Muscle of leg (tissue), 11 donors: ENCODE results near the gene SLC30A10. TPM values are rescaled to one million over a fixed set of nuclear protein-coding genes. Genes with fewer than 3 reads are reported as not detected.
A peak's percentile ranks its signal among the peaks of the same experiment; 100 is the strongest.
"Not testable (repeated sequence)": the region's sequence is repeated elsewhere in the genome, so short reads cannot be mapped to it uniquely, and the experiment has no call there.

Experiments
- DNase-seq: peaks from one replicate; pipeline ENCODE4 v3.0.0; 2013
- H3K27ac ChIP-seq: one replicate; pipeline ENCODE4 v1.5.1; 2013; ENCODE audit warnings: mild to moderate bottlenecking, low read length, control low read depth
- H3K27me3 ChIP-seq: one replicate; pipeline ENCODE4 v1.6.1; 2013; ENCODE audit warnings: low read length; ENCODE audit not compliant: control insufficient read depth, insufficient read depth
- H3K36me3 ChIP-seq: one replicate; pipeline ENCODE4 v1.6.1; 2013; ENCODE audit warnings: low read length; ENCODE audit not compliant: control insufficient read depth, insufficient read depth
- H3K4me1 ChIP-seq: one replicate; pipeline ENCODE4 v1.6.1; 2013; ENCODE audit warnings: low read length; ENCODE audit not compliant: control insufficient read depth, insufficient read depth
- H3K4me3 ChIP-seq: one replicate; pipeline ENCODE4 v1.5.1; 2013; ENCODE audit warnings: low read length, control low read depth
- H3K9me3 ChIP-seq: replicated peaks from 2 replicates; pipeline ENCODE4 v1.6.1; 2013; ENCODE audit warnings: low read depth, low read length; ENCODE audit not compliant: control insufficient read depth
- WGBS: methylation state at CpG from one replicate; pipeline ENCODE4 v1.1.5; 2013; ENCODE audit warnings: missing lambda C conversion rate; ENCODE audit not compliant: insufficient coverage; 5-methylcytosine and 5-hydroxymethylcytosine counted together
- polyA plus RNA-seq, 8 donors: library from polyadenylated mRNA; unstranded; fragments of 120-200 nt; gene quantifications; one replicate each; pipeline versions ENCODE4 v1.2.1 to v1.2.3, GENCODE V29; 2013; ENCODE audit warnings: inconsistent platforms in 1 of 8, low replicate concordance in 1 of 8; ENCODE audit not compliant: insufficient read length in 8 of 8, insufficient read depth in 1 of 8
- total RNA-seq: library from RNA; stranded (reverse); fragments of 120-200 nt; gene quantifications from one replicate; pipeline ENCODE4 v1.2.4, GENCODE V29; 2013

Gene SLC30A10
- total and polyA plus RNA-seq, 9 donors, result 0.25 to 1.5 (median 0.40) TPM

GRCh38 chr1:219954736-219955421 lies 26.5 kb upstream of the SLC30A10 start:
- WGBS, result 74% methylated on average over 4 of the region's 11 CpGs
- H3K27ac ChIP-seq, result no peak overlapping the region
- no peak for DNase-seq

GRCh38 chr1:219954052-219954451 lies 25.7 kb upstream of the SLC30A10 start:
- 73% methylated on average over 6 of the region's 6 CpGs for WGBS

More at GRCh38 chr1:219954736-219955421, 26.5 kb upstream of the SLC30A10 start:
- no peak overlapping the region for H3K4me3 ChIP-seq
- no peaks in the 10 kb centered on the region for H3K9me3 ChIP-seq
- H3K27me3 ChIP-seq, result no peaks in the 10 kb centered on the region
- H3K36me3 ChIP-seq, result no peaks in the 10 kb centered on the region
- H3K4me1 ChIP-seq, result no peaks in the 10 kb centered on the region

GRCh38 chr1:219952361-219952760 lies 24.0 kb upstream of the SLC30A10 start:
- no peak for DNase-seq
- Histone ChIP-seq H3K27me3 (no peaks in the 10 kb centered on the region), H3K36me3 (no peaks in the 10 kb centered on the region), H3K4me3 (no peak overlapping the region), H3K4me1 (no peaks in the 10 kb centered on the region), H3K9me3 (no peaks in the 10 kb centered on the region), H3K27ac (no peak overlapping the region)

More at GRCh38 chr1:219954052-219954451, 25.7 kb upstream of the SLC30A10 start:
- Histone ChIP-seq H3K4me1 (no peaks in the 10 kb centered on the region), H3K4me3 (no peak overlapping the region), H3K27me3 (no peaks in the 10 kb centered on the region), H3K9me3 (no peaks in the 10 kb centered on the region), H3K27ac (no peak overlapping the region), H3K36me3 (no peaks in the 10 kb centered on the region)
- no peak for DNase-seq

DNA sequence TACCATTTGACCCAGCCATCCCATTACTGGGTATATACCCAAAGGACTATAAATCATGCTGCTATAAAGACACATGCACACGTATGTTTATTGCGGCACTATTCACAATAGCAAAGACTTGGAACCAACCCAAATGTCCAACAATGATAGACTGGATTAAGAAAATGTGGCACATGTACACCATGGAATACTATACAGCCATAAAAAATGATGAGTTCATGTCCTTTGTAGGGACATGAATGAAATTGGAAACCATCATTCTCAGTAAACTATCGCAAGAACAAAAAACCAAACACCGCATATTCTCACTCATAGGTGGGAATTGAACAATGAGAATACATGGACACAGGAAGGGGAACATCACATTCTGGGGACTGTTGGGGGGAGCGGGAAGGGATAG lies 20.9 kb upstream of the SLC30A10 start:
- H3K9me3 ChIP-seq, H3K27me3 ChIP-seq, H3K4me1 ChIP-seq, DNase-seq, H3K4me3 ChIP-seq, H3K36me3 ChIP-seq, H3K27ac ChIP-seq: not testable (repeated sequence)
- no CpG with 5 or more reads among the region's 5 CpGs for WGBS

DNA sequence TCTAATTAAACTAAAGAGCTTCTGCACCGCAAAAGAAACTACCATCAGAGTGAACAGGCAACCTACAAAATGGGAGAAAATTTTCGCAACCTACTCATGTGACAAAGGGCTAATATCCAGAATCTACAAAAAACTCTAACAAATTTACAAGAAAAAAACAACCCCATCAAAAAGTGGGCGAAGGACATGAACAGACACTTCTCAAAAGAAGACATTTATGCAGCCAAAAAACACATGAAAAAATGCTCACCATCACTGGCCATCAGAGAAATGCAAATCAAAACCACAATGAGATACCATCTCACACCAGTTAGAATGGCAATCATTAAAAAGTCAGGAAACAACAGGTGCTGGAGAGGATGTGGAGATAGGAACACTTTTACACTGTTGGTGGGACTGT lies 20.4 kb upstream of the SLC30A10 start:
- no CpG with 5 or more reads among the region's 3 CpGs for WGBS
- H3K4me1 ChIP-seq, H3K4me3 ChIP-seq, H3K27me3 ChIP-seq, DNase-seq, H3K27ac ChIP-seq, H3K36me3 ChIP-seq, H3K9me3 ChIP-seq: not testable (repeated sequence)

DNA sequence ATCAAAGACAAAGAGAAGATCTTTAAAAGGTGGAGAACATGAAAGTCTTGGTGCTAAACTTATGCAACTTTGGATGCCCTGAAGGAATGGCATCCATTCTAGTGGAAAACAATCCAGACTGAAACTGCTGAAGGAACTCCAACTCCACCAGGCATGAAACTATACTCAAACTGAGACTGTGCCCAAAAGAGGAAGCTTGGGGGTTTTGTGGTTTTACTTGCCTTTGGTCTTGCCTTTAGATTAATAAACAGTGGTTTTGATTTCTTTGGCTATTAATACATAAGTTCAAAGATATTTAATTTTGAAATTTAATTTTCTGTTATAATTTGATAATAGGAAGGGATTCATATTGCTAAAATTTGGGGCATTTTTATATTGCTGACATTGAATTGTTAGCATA lies 17.4 kb upstream of the SLC30A10 start:
- Histone ChIP-seq H3K27me3 (no peaks in the 10 kb centered on the region), H3K9me3 (no peaks in the 10 kb centered on the region), H3K36me3 (no peaks in the 10 kb centered on the region)

DNA sequence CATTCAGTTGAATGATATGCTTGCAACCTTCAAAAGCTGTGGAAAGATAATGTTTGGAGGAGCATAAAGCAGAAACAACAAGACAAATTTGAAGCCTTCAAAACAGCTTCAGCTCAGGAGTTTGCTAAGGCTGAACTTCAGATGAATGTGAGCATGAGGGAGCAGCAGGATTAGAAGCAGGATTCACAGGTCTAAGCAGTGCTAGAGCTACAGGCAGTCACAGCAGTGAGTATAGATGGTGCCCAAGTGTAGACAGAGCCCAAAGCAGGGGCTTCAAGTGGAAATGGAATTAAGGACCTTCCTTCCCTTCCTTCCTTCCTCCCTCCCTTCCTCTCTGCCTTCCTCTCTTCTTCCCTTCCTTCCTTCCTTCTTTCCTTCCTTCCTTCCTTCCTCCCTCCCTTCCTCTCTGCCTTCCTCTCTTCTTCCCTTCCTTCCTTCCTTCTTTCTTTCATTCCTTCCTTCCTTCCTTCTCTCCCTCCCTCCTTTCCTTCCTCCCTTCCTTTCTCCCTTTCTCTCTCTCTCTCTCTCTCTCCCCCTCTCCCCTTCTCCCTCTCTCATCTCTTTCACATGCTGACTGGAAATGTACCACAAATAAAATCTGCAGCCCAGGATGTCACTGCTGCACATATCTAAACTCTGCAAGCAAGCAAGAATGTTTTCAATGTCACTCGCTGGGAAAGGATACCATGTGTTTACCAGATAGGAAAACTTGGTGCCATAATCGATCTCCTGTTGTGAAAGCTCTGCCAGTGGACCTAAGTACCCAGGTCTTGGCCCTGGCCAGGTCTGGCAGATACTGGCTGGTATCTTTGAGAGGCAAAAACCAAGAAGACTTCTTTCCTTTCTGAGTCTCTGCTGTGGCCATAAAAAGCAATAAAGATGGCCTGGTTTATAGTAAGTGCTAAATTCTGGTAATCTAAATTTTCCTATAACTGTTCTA lies 13.1 kb upstream of the SLC30A10 start:
- DNase-seq, result no peak
- no peaks in the 10 kb centered on the region for H3K4me1 ChIP-seq
- 88% methylated on average over 2 of the region's 2 CpGs for WGBS
- no peak overlapping the region for H3K4me3 ChIP-seq
- no peaks in the 10 kb centered on the region for H3K36me3 ChIP-seq
- H3K9me3 ChIP-seq, result no peaks in the 10 kb centered on the region
- no peak overlapping the region for H3K27ac ChIP-seq
- no peaks in the 10 kb centered on the region for H3K27me3 ChIP-seq

More for the DNA sequence above, 17.4 kb upstream of the SLC30A10 start:
- DNase-seq, result no peak
- Histone ChIP-seq H3K4me3 (no peak overlapping the region), H3K27ac (no peak overlapping the region), H3K4me1 (no peaks in the 10 kb centered on the region)

GRCh38 chr1:219940707-219941106 lies 12.3 kb upstream of the SLC30A10 start:
- Histone ChIP-seq H3K4me1 (no peaks in the 10 kb centered on the region), H3K9me3 (no peaks in the 10 kb centered on the region), H3K27me3 (no peaks in the 10 kb centered on the region), H3K27ac (no peak overlapping the region), H3K36me3 (no peaks in the 10 kb centered on the region), H3K4me3 (no peak overlapping the region)
- no peak for DNase-seq
- WGBS, result 80% methylated on average over 1 of the region's 3 CpGs

- H3K4me3 ChIP-seq, result no peak overlapping the region
- H3K36me3 ChIP-seq, result no peaks in the 10 kb centered on the region
- WGBS, result 0% methylated on average over 1 of the region's 2 CpGs
- H3K4me1 ChIP-seq, result no peaks in the 10 kb centered on the region
- H3K9me3 ChIP-seq, result no peaks in the 10 kb centered on the region
- DNase-seq, result peak; percentile 18
- no peak overlapping the region for H3K27ac ChIP-seq
- H3K27me3 ChIP-seq, result no peaks in the 10 kb centered on the region
These were observed 10.3 kb upstream of the SLC30A10 start for GRCh38 chr1:219938706-219939105.

DNA sequence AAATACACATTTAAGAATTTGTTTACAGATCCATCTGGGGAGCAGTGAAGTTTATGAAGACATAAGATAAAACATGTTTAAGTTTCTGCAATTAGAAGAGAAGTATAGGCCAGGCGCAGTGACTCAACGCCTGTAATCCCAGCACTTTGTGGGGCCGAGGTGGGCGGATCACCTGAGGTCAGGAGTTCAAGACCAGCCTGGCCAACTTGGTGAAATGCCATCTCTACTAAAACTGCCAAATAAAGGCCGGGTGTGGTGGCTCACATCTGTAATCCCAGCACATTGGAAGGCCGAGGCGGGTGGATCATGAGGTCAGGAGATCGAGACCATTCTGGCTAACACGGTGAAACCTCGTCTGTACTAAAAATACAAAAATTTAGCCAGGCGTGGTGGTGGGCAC lies 5.4 kb upstream of the SLC30A10 start:
- 86% methylated on average over 11 of the region's 11 CpGs for WGBS
- not testable (repeated sequence) for H3K4me1 ChIP-seq, H3K27ac ChIP-seq, DNase-seq, H3K27me3 ChIP-seq, H3K9me3 ChIP-seq, H3K36me3 ChIP-seq, H3K4me3 ChIP-seq
